ENCODE data around the gene ASTN2.
"Not testable (repeated sequence)": the region's sequence is repeated elsewhere in the genome, so short reads cannot be mapped to it uniquely, and the experiment has no call there.

Gene ASTN2

DNA sequence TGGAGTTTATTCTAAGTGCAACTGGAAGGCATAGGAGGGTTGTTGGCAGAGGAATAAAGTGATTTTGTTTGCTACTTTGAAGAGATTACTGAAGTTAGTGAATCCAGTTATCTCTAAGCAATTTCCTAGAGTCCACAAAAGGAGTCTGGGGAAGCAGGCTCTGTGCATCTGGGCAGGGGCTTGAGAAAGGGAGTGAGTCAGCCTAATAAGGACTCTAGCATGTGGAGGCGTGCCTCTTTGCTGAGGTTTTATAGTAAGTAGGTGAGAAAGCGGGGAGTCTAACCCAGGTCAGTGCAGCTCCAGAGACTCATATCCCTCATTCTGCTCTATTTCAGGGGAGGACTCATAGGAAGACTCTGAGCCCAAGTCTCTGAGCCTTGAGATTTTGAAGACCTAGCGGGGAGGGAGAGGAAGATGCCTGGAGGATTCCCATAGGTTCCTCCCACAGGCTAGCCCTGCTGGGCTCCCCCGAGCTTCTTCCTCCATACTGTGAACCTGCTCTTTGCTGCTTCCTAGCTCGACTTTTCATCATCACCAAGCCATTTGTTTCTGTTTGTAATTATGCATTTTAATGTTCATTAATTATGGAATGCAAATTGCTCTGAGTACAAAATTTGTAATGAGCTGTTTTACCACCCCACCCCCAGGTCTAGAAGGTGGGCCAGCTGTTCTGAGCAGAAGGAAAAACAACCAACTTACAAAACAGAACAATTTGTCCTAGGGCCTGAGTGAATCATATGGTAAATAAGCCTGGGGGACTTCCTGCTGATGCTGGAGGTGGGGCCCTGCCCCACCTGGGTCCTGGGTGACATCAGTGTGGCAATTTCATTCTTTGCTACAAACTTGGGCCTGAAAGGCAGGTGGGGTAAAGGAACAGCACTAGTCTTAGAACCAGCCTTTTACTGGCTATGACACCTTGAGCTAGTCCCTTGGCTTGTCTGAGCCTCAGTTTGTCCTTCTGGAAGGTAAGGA lies 577.6 kb downstream of the ASTN2 start:
- DNase-seq (ENCODE audit: low read depth in 3 of 3, low spot score in 1 of 3): no peak

DNA sequence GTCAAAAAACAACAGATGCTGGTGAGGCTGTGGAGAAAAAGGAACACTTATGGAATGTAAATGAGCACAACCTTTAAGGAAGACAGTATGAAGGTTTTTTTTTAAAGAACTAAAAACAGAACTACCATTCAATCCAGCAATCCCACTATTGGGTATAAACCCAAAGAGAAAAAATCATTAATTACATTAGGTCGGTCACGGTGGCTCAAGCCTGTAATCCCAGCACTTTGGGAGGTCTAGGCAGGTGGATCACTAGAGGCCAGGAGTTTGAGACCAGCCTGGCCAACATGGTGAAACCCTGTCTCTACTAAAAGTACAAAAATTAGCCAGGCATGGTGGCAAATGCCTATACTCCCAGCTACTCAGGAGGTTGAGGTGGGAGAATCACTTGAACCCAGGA lies 584.5 kb downstream of the ASTN2 start:
- not testable (repeated sequence) for DNase-seq (ENCODE audit: low read depth in 3 of 3, low spot score in 1 of 3)

DNA sequence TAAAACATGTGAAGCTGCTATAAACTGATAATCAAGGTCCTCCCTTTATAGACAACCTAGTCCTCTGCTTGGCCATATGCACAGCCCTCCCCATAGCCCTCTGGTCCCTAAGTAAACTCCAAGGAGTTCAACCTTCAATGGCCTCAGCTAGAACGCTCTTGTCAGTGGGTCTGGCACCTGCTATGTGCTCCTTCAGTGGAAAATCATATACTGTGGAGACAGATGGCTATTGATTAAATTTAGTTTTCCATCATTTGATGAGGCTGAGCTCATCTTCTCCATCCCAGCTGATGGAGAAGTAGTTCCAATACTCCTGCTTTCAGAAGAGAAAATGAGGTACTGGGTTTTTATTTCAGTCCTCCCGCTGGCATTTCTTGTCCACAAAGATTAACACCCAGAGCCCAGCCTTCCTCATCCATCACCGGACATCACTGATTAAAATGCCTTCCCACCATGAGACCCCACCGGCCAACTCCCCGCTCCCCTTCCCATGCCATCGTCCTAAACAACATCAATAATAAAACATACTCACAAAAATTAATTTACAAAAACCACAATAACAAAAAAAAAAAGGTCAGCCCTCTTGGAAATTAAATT lies 593.1 kb downstream of the ASTN2 start:
- no peak for DNase-seq (ENCODE audit: low read depth in 3 of 3, low spot score in 1 of 3)

DNA sequence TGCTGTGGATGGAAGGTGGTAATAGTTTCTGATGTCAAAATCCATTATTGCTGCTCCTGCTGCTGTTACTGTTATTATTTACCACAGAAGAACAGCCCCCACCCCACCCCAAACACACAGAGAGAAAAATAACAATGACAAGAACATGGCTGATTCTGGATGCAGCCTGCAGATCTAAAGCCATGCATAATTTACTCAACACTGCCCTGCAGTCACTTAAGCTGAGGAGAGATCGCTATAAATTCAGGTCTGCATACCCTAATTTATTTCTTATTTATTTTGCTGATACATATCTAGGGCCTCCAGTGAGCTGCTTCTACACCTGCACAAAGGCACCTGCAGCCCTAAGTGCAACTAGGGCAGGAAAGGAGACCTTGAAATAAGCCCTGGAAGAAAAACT lies 595.7 kb downstream of the ASTN2 start:
- no peak for DNase-seq (ENCODE audit: low read depth in 3 of 3, low spot score in 1 of 3)

DNA sequence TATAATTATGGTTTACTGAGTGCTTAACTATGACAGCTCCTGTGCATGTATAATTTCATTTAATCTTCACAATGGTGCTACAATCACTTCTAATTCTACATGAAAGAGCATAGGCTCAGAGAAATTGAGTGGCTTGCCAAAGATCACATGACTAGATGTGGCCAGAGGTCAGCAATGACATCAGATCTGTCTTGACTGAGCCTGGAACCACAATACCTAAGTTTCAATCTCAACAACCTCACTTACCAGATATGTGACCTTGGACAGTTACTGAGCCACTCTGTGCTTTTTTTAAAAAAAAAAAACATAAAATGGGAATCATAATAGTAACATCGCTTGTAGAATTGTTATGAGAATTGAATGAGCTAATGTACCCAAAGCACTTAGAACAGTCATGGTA lies 597.1 kb downstream of the ASTN2 start:
- no peak for DNase-seq (ENCODE audit: low read depth in 3 of 3, low spot score in 1 of 3)

DNA sequence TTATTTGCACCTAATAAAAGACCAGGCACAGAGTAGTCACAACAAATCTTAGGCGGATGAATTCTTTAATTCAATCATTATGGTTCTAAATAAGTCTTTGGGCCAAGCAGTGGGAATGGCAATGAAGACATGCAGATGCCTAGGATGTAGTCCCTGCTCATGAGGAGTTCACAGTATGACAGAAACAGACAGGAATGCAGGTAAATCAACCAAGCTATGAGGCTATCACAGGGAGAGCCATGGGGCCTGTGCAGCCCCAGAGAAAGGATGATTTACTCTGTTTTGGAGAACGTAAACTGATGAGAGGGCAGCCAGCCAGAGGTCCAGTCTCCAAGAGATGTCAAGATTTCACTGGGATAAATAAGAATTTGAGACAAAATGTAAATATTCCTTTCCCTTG lies 598.4 kb downstream of the ASTN2 start:
- DNase-seq (ENCODE audit: low read depth in 3 of 3, low spot score in 1 of 3): no peak

DNA sequence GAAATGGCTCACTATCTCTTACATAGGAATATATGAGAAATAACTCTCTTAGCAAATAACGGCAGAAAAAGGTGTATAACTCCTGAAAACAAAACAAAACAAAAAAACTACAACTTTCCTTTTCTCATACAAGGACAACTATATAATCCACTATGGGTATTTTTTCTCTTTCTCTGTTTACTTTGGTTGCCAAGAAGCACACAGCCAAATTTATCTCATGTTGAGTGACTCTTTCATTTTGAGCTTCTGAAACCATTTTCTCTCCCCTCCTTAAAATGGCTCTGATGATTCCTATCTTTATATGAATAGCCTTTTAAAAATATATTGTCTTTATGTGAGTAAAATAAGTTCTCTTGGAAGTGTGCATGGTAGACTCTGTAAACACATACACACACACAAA lies 599.0 kb downstream of the ASTN2 start:
- no peak for DNase-seq (ENCODE audit: low read depth in 3 of 3, low spot score in 1 of 3)

DNA sequence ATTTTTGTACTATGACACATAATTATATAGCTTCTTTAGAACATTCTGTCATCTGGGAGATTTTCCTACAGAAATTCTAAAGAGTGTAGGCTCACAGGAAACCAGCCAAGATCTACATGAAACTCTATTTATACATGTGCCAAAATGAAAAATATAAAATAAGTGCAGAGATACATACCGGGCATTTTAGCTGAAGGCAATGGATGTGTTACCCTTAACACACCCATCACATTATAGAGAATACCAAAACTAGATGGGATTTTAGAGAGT lies 601.9 kb downstream of the ASTN2 start:
- DNase-seq (ENCODE audit: low read depth in 3 of 3, low spot score in 1 of 3): no peak

DNA sequence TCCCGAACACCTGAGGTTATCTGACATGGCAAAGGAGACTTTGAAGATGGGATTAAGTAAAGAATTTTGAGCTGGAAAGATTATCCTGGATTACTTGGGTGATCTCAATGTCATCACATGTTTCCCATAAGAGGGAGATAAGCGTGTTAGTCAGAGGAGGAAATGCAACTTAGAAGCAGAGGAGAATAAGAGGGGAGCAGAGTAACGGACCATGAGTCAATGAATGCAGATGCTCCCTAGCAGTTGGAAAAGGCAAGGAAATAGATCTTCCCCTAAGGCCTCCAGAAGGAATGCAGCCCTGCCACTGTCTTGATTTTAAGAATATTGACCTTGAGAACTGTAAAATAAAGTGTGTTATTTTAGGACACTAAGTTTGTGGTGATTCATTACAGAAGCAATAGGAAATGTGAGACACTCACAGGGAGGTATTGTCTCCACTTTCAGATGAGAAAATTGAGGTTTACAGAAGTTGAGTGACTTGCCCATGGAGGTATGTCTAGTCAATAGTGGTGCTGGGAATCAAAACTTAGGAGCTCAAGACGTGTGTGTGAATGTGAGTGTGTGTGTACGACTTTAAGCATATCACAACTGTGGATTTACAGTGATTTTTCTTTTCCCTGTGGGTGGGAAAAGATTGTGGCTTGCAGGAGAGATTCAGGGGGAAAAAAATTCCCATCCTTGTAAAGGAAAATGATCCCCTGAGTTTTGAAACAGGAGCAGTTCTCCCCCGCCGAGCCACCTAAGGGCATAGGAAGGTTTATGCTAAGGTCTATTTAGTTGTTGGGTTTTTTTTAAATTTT lies 602.4 kb downstream of the ASTN2 start:
- no peak for DNase-seq (ENCODE audit: low read depth in 3 of 3, low spot score in 1 of 3)

DNA sequence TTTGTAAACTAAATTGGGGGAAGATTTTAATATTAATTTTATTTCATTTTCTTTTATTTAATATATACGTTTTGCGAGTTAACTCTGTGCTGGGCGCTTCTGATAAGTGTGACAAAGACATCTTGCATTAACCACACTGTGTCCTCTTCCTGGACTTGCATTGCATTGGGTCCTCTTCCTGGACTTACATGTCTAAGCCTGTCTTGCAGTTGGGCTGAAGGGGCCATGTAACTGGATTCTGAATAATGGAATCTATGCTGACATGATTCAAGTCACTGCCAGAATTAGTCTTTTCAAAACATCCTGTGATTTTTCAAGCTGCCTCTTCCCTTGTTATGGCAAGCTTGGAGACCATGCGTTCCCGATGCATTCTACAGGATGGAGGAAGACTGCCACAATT lies 605.2 kb downstream of the ASTN2 start:
- no peak for DNase-seq (ENCODE audit: low read depth in 3 of 3, low spot score in 1 of 3)

DNA sequence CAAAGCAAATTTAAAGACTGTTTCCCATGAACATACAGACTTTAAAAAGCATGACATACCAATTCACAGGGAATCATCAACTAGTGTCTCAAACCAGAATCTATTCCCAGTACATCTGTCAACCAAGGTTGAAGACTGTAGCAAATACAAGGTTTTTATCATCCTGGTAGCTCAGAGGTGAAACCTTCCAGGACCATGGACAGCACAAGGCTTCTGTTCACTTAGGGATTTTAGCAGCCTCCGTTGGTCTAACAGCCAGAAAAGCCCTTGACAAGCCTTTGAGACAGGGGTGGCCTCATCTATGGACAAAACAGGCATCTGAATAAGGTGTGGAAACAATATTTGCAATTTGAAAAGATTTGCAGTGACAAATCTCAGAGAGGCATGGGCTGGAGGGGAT lies 608.8 kb downstream of the ASTN2 start:
- no peak for DNase-seq (ENCODE audit: low read depth in 3 of 3, low spot score in 1 of 3)

DNA sequence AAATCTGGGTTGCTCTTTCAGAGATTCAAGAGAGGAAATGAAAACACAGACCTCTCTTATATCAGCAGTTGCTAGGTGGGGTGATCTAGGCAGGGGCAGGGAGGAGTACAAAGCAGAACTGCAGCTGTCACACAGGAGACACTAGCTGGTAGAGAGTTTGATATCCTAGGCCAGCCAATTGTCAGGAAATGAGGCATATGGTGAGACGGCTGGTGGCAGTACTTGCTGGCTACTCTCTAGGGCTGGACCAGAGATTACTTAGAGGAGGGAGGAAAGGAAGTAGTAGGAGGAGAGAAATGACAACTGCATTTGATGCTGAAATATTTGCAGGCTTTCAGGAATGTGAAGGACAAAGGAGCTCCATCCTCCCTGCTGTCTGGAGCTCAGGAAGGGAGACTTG lies 614.0 kb downstream of the ASTN2 start:
- no peak for DNase-seq (ENCODE audit: low read depth in 3 of 3, low spot score in 1 of 3)

DNA sequence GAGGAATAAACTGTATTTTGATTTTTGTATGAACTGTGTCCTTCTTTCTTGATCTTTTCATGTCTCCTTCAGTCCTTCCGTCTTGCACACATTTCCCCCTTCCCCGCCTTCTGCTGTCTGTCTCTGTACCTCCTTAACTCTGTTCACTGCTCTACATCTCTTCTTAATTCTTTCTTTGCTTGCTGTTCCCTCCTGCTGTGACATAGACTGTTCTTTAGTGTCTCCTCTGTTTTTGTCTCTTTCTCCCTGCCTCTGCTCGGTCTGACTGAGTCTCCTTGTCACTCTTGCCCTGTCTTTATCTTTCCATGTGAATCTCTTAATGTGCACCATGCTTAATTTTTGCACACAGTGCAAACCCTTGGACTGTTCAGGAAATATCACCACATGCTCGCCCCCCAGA lies 614.8 kb downstream of the ASTN2 start:
- DNase-seq (ENCODE audit: low read depth in 3 of 3, low spot score in 1 of 3): no peak

DNA sequence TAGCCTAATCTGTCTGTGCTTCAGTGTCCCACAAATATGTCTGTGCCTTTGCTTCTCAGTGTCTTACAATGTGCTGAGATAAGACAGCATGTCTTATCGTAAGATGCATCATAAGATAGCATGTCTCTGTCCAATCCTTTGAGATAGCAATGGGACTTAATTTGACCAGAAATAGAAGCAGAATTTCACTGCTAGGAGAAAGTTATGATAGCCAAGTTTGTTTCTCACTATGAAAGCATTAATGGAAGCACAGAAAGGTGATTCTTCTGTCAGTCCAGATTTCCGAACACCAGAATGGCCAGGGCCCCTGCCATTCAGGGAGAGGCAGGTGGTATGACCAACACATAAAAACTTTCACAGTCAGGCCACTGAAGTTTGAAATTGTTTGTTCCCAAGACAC lies 616.3 kb downstream of the ASTN2 start:
- no peak for DNase-seq (ENCODE audit: low read depth in 3 of 3, low spot score in 1 of 3)

DNA sequence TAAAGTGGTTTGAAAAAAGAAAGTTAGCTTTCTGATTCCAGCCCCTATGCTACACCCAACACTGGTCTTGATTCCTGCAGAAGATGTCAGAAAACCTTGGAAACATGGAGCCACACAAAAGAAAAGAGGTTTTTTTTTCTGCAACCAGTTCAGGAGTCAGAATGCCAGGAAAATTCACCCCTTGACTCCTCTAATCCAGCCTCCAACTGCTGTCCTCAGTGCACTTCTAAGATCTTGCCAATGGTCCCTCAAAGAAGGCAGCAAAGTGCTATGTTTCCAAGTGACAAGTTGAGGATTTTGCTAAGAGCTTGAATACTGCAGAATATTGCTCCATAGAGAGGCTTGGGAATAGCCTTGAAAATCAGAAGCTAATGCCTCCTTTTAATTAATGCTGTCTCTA lies 617.6 kb downstream of the ASTN2 start:
- DNase-seq (ENCODE audit: low read depth in 3 of 3, low spot score in 1 of 3): no peak

DNA sequence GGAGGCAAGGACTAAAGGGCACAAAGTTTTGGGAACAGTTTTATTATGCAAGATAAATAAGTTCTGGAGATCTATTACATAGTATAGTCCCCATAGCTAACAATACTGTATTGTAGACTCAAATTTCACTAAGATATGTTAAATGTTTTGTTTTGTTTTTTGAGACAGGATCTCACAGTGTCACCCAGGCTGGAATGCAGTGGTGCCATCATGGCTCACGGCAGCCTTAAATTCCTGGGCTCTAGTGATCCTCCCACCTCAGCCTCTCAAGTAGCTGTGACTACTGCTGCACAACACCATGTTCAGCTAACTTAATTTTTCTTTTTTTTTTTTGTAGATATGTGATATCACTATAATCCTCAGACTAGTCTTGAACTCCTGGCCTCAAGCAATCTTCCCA lies 618.2 kb downstream of the ASTN2 start:
- DNase-seq (ENCODE audit: low read depth in 3 of 3, low spot score in 1 of 3): no peak

DNA sequence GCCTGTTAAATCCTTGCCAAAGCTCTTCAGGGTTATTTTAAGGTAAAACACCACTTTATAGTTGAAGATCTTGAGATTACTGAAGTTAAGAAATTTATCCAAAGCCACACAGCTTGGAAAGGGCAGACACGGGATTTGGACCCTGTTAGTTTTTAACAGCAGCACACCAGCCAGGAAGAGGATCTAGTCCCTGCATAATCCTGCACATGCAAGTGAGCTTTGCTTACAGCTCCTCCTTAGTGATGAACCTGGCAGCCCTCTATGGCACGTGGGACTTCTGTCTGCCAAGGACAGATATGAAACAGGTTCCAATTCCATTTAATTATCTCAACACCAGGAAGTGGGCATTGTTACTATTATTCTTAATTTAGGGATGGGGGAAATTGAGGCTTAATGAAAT lies 619.0 kb downstream of the ASTN2 start:
- DNase-seq (ENCODE audit: low read depth in 3 of 3, low spot score in 1 of 3): no peak

DNA sequence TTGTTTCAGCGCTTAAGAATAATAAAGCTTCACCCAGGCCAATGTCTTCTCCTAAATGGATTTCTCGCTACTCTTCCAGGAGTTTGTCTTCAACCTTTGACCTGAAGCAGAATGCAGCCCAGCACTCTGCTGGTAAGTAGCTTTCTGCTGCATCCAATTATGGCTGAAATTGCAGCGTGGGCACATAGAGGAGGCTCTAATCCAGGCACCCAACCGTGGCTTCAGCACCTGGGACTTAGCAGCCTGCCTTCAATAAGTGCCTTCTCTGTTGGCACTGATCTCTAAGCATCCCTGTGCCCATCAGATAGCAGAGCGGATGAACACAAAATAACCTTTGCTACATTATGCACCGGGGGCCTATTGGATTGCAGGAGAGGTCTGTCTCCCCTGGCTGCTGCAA lies 622.6 kb downstream of the ASTN2 start:
- no peak for DNase-seq (ENCODE audit: low read depth in 3 of 3, low spot score in 1 of 3)

DNA sequence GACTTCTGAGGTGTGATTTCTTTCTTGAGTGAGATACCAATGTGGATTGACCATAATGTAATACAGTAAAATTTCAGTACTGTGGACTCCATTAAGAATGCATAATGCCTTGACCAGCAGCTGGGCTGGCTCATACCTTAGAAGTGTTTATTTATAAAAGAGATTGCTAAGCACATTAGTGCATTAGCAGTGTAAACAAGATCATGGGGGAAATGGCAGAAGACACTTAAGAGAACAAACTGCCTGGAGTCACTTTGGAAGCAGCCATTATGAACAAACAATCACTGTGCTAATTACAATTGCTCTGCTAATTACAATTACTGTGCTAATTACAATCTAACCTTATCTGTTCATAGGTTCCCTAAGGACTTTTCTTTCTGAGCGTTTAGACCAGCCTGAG lies 623.5 kb downstream of the ASTN2 start:
- no peak for DNase-seq (ENCODE audit: low read depth in 3 of 3, low spot score in 1 of 3)

DNA sequence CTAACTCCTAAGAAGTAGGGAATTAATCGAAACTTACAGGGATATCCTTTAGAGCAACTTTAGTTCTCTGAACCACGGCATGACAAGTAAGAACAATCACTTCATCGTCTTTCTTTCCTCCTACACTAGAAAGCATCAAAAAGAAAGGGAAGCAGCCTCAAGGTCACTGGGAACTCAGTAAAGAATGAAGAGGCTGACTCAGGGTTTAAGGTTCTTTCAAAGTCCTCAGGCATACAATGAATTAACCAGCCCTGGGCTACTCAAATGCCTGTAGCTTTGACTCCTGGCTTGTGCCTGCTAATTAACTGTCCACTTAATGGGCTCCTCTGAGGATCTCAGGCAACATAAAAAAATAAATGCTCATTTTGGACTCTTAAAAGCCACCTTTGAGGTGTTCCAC lies 625.8 kb downstream of the ASTN2 start:
- no peak for DNase-seq (ENCODE audit: low read depth in 3 of 3, low spot score in 1 of 3)

DNA sequence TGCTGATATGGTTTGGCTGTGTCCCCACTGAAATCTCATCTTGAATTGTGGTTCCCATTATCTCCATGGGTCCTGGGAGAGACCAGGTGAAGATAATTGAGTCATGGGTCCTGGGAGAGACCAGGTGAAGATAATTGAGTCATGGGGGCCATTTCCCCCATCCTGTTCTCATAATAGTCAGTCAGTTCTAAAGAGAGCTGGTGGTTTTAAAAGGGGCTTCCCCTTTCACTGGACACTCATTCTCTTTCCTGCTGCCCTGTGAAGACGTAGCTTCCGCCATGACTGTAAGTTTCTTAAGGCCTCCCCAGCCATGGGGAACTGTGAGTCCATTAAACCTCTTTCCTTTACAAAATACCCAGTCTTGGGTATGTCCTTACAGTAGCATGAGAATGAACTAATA lies 628.1 kb downstream of the ASTN2 start:
- no peak for DNase-seq (ENCODE audit: low read depth in 3 of 3, low spot score in 1 of 3)

DNA sequence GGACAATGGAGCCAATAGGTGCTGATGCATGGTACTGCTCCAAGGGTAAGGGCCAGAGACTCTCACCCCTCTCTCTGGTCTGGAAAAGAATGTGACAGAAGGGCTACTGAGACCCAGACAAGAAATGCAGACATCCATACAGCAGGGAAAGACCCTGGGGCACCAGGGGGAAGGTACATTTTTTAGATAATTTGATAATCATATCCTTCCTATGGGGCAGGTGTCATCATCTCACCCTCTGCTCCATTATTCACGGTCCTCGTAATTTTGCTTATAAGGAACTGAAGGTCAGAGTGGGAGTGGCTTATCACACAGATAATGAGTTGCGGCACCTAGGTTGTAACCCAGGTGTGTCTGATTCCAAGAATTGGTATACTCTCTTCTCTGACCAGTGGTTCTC lies 637.7 kb downstream of the ASTN2 start:
- DNase-seq (ENCODE audit: low read depth in 3 of 3, low spot score in 1 of 3): no peak
